ENCODE data around the gene TIMM21. TPM values are rescaled to one million over a fixed set of nuclear protein-coding genes. Genes with fewer than 3 reads are reported as not detected.
A peak's percentile ranks its signal among the peaks of the same experiment; 100 is the strongest.

TIMM21 gene
- total RNA-seq, 1 donor from 2014 or later, result 25.0 TPM

DNA sequence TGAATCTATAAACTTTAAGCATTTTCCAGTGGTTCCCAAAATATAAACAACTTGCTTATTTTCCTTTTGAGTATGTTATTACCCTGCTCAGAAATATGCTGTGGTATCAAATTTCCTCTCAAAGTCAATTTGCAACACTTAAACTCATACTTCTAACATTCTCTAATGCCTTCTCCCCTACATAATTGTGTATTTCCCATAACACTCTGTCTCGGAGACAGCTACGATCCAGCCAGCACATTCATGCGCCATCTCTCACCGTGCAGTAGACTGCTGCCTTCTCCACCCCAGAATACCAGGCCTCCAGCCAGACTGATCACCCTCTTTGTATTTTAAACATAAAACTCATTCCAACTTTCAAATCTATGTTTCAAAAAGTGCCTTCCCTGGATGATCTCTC is 41.8 kb downstream of the TIMM21 start:
- Histone ChIP-seq H3K4me1 (no peaks in the 10 kb centered on the region), H3K9me3 (no peaks in the 10 kb centered on the region), H3K27me3 (no peaks in the 10 kb centered on the region), H3K27ac (no peak overlapping the region), H3K36me3 (no peaks in the 10 kb centered on the region), H3K4me3 (no peak overlapping the region)
- intact Hi-C loops (cut with DNase I), result loop anchor here (10.0 kb wide), 1 partner anchor 365 kb away; no protein-coding TSS in a partner anchor
- TF ChIP-seq POLR2AphosphoS5 (IDR thresholded peaks at IDR 0.05; ENCODE audit: insufficient read depth in 1 of 2, low read depth in 1 of 2) (no peak), POLR2A (IDR thresholded peaks at IDR 0.05) (no peak)
- TF ChIP-seq, protein P1, sequence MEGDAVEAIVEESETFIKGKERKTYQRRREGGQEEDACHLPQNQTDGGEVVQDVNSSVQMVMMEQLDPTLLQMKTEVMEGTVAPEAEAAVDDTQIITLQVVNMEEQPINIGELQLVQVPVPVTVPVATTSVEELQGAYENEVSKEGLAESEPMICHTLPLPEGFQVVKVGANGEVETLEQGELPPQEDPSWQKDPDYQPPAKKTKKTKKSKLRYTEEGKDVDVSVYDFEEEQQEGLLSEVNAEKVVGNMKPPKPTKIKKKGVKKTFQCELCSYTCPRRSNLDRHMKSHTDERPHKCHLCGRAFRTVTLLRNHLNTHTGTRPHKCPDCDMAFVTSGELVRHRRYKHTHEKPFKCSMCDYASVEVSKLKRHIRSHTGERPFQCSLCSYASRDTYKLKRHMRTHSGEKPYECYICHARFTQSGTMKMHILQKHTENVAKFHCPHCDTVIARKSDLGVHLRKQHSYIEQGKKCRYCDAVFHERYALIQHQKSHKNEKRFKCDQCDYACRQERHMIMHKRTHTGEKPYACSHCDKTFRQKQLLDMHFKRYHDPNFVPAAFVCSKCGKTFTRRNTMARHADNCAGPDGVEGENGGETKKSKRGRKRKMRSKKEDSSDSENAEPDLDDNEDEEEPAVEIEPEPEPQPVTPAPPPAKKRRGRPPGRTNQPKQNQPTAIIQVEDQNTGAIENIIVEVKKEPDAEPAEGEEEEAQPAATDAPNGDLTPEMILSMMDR (IDR thresholded peaks at IDR 0.05), result no peak
- DNase-seq (ENCODE audit: extremely low spot score in 2 of 2), result no peak

DNA sequence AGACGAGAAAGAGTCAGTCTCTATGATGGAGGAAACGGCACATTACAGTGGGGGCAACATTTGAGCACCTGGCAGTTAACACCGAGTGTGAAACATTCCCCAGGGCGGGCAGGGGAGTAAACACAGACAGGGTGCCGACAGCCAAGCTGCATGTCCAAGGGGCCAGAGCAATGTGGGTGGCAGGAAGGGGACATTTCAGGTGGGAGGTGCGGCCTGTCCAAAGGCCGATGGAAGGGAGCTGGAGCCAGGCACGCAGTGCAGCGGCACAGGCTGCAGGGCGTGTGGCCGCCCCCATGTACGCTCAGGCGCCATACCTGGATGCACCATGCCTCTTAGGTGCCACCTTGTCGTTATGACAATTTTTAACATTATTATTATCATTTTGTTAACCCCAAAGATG is 43.3 kb downstream of the TIMM21 start:
- TF ChIP-seq POLR2AphosphoS5 (IDR thresholded peaks at IDR 0.05; ENCODE audit: insufficient read depth in 1 of 2, low read depth in 1 of 2) (no peak), POLR2A (IDR thresholded peaks at IDR 0.05) (no peak)
- TF ChIP-seq, protein P1 (IDR thresholded peaks at IDR 0.05), result no peak
- Histone ChIP-seq H3K27me3 (no peaks in the 10 kb centered on the region), H3K9me3 (no peaks in the 10 kb centered on the region), H3K27ac (no peak overlapping the region), H3K4me3 (no peak overlapping the region), H3K36me3 (no peaks in the 10 kb centered on the region), H3K4me1 (no peaks in the 10 kb centered on the region)
- no peak for DNase-seq (ENCODE audit: extremely low spot score in 2 of 2)
- intact Hi-C loops (cut with DNase I), result loop anchor here (10.0 kb wide), 1 partner anchor 363 kb away; no protein-coding TSS in a partner anchor

DNA sequence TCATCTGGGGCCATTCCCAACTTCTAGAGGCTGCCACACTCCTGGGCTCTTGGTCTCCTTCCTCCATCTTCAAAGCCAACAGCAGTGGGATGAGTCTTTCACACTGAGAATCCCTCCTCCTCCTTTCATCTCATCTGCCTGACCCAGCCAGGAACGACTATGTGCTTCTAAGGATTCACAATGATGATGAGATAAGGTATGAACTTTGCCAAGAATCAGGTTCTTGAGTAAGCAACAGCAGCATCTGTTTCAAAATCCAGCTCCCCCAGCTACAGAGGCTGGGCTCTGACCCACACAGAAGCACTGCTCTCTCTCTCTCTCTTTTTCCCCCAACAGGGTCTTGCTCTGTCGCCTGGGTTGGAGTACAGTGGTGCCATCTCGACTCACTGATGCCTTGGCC is 46.4 kb downstream of the TIMM21 start:
- Histone ChIP-seq H3K4me1 (no peaks in the 10 kb centered on the region), H3K27ac (no peak overlapping the region), H3K4me3 (no peak overlapping the region), H3K27me3 (no peaks in the 10 kb centered on the region), H3K9me3 (no peaks in the 10 kb centered on the region), H3K36me3 (no peaks in the 10 kb centered on the region)
- intact Hi-C loops (cut with DNase I), result loop anchor here (5.0 to 10.0 kb wide), 2 partner anchors 148 to 360 kb away; no protein-coding TSS in a partner anchor
- TF ChIP-seq POLR2A (IDR thresholded peaks at IDR 0.05), result no peak
- TF ChIP-seq, protein P1 (IDR thresholded peaks at IDR 0.05), result no peak
- no peak for DNase-seq (ENCODE audit: extremely low spot score in 2 of 2)

DNA sequence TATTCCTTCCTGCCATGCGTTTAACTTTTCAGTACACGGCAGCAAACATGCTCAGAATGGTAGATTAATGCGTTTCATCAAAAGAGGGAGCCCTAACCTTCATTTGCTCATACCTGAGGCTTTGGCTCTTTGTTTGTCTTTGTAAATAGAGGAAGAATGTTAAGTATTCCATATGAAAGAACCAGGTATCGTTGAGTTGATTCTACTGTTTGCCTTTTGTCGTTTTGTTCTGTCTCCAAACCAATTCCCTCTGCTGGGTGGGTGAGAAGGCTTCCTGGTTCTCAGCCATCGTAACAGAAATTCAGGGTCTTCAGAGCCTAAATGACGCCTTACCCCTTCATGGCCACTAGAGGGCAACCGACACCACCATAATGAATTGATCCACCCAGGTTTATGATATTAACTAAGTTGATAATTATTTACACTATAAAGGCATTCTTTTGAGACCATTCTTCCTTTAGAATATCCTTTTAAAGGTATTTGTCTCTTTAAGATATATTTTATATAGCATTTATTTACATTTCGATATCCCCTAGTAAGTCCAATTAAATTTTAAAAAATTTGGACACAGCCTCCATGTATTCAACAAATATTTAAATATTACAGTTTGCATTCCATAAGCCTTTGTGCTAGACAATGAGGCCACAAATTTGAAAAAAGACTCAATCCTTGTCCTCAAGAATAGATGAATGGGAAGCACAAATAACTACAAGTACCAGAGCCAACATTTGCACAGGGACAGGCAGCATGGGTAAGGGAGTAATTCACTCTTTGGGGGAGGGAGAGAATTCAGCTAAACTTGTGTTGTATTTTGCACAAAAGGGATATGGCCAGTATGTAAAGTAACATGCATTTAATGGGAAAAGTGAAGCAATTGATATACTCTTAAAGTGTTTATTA is 48.1 kb downstream of the TIMM21 start:
- intact Hi-C loops (cut with DNase I), result loop anchor here (5.0 to 10.0 kb wide), 2 partner anchors 146 to 358 kb away; no protein-coding TSS in a partner anchor
- Histone ChIP-seq H3K4me1 (no peaks in the 10 kb centered on the region), H3K9me3 (no peaks in the 10 kb centered on the region), H3K4me3 (no peak overlapping the region), H3K27ac (no peak overlapping the region), H3K27me3 (no peaks in the 10 kb centered on the region), H3K36me3 (no peaks in the 10 kb centered on the region)
- TF ChIP-seq, protein P1 (IDR thresholded peaks at IDR 0.05), result peak; percentile 90 to 95 (median 94)
- TF ChIP-seq POLR2A (IDR thresholded peaks at IDR 0.05) (no peak), POLR2AphosphoS5 (IDR thresholded peaks at IDR 0.05; ENCODE audit: insufficient read depth in 1 of 2, low read depth in 1 of 2) (peak in 1 of 2 donors; percentile 45)
- DNase-seq (ENCODE audit: extremely low spot score in 2 of 2), result no peak

All from vagina (tissue), 2 donors.